ENCODE results near the gene DAAM2.

Gene DAAM2

DNA sequence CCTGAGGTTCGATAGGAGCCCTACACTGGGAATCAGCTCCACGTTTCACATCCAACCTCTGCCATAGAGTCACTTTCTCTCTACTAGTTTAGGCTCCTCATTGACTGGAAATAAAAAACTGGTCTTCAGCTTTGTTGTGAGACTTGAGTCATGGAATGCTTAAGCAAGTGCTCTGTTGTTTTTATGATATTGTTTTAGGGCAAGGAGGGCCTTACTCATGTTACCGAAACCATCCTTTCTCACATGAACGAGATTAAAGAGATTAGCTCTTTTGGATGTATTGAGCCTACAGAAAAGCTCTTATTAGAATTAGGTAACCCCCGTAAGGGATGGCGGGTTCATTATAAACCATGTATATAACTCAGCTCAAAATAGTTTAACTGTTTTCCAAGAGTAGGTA is 149.0 kb downstream of the DAAM2 start:
- Histone ChIP-seq H3K36me3 (ENCODE audit: control insufficient read depth, insufficient read depth, low read length) (no peaks in the 10 kb centered on the region), H3K9me3 (ENCODE audit: control insufficient read depth, insufficient read depth, low read depth, low read length) (no peaks in the 10 kb centered on the region), H3K27me3 (ENCODE audit: control insufficient read depth, insufficient read depth, low read length) (no peaks in the 10 kb centered on the region), H3K4me1 (ENCODE audit: control insufficient read depth, insufficient read depth, low read length) (peaks cover 11% of the 10 kb centered on the region), H3K27ac (ENCODE audit: low read depth, low read length) (no peak overlapping the region), H3K4me3 (ENCODE audit: low read depth, low read length) (no peak overlapping the region), H3K9ac (ENCODE audit: low read length) (no peak overlapping the region)

DNA sequence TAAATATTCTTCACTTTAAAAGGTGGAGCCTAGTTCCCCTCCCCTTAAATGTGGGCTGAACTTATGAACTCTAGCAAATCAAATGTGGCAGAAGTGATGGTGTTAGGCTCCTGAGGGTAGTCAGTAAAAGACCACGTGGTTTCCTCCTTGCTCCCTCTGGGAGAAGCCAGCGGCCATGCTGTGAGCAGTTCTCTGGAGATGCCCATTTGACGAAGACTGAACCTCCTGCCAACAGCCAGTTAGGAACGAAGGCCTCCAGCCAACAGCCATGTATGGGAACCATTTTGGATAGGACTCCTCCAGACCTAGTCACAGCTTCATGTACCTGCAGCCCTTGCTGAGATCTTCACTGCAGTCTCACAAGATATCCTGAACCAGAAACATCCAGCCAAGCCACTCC is 149.6 kb downstream of the DAAM2 start:
- H3K27ac ChIP-seq (ENCODE audit: low read depth, low read length), result no peak overlapping the region
- H3K36me3 ChIP-seq (ENCODE audit: control insufficient read depth, insufficient read depth, low read length), result no peaks in the 10 kb centered on the region
- H3K4me3 ChIP-seq (ENCODE audit: low read depth, low read length), result no peak overlapping the region
- peaks cover 11% of the 10 kb centered on the region for H3K4me1 ChIP-seq (ENCODE audit: control insufficient read depth, insufficient read depth, low read length)
- no peaks in the 10 kb centered on the region for H3K27me3 ChIP-seq (ENCODE audit: control insufficient read depth, insufficient read depth, low read length)
- no peaks in the 10 kb centered on the region for H3K9me3 ChIP-seq (ENCODE audit: control insufficient read depth, insufficient read depth, low read depth, low read length)
- no peak overlapping the region for H3K9ac ChIP-seq (ENCODE audit: low read length)

DNA sequence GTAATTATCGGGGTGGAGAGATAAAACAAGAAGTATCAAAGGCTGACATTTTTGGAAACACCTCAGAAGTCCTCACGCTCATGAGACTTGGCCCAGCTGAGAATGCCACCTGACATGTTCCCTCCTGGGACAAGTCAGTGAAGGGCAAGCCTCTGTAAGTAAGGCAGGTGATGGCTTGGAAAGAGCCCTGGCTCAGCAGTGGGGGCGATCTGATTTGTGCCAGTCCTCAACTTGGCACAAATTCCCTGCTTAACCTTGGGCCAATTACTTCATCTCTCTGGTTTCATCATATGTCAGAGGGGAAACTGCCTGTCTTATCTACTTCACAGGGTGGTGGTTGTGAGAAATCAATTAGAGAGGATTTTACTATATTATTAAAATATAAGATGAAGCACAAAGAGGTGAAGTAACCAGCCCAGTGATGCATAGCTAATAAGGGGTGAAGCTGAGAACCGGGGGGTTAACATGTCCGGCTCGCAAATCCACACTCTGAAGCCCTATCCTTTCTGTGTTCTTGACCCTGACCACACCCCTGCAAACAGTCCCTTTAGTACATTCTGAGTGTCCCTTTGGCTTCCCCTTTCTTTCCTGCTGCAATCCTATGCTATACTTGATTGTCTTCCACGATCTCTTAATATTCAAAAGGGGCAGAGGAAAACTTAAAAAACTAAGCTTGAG is 150.9 kb downstream of the DAAM2 start:
- Histone ChIP-seq H3K4me3 (ENCODE audit: low read depth, low read length) (no peak overlapping the region), H3K9ac (ENCODE audit: low read length) (no peak overlapping the region), H3K36me3 (ENCODE audit: control insufficient read depth, insufficient read depth, low read length) (no peaks in the 10 kb centered on the region), H3K9me3 (ENCODE audit: control insufficient read depth, insufficient read depth, low read depth, low read length) (no peaks in the 10 kb centered on the region), H3K27ac (ENCODE audit: low read depth, low read length) (no peak overlapping the region), H3K27me3 (ENCODE audit: control insufficient read depth, insufficient read depth, low read length) (no peaks in the 10 kb centered on the region), H3K4me1 (ENCODE audit: control insufficient read depth, insufficient read depth, low read length) (peaks cover 23% of the 10 kb centered on the region)

DNA sequence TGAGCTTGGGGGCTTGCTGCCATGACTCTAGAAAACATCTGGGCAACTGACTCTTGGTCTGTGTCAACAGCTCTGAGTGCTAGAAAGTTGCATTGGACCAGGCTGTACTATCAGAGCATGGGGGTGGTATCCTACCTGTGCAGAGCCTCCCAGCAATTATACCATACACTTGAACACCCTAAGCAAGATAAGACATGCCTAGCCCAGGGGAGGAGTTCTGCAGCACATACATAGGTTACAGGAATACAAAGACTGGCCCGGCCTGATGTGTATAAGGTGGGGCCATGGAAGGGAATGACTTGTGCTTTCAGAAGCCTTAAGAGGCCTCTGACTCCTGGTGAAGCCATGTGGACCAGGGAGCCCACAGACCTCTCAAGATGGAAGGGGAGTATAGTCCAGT is 153.4 kb downstream of the DAAM2 start:
- no peaks in the 10 kb centered on the region for H3K9me3 ChIP-seq (ENCODE audit: control insufficient read depth, insufficient read depth, low read depth, low read length)
- H3K27me3 ChIP-seq (ENCODE audit: control insufficient read depth, insufficient read depth, low read length), result no peaks in the 10 kb centered on the region
- no peak overlapping the region for H3K4me3 ChIP-seq (ENCODE audit: low read depth, low read length)
- no peak overlapping the region for H3K9ac ChIP-seq (ENCODE audit: low read length)
- H3K4me1 ChIP-seq (ENCODE audit: control insufficient read depth, insufficient read depth, low read length), result peaks cover 19% of the 10 kb centered on the region
- no peak overlapping the region for H3K27ac ChIP-seq (ENCODE audit: low read depth, low read length)
- H3K36me3 ChIP-seq (ENCODE audit: control insufficient read depth, insufficient read depth, low read length), result no peaks in the 10 kb centered on the region

DNA sequence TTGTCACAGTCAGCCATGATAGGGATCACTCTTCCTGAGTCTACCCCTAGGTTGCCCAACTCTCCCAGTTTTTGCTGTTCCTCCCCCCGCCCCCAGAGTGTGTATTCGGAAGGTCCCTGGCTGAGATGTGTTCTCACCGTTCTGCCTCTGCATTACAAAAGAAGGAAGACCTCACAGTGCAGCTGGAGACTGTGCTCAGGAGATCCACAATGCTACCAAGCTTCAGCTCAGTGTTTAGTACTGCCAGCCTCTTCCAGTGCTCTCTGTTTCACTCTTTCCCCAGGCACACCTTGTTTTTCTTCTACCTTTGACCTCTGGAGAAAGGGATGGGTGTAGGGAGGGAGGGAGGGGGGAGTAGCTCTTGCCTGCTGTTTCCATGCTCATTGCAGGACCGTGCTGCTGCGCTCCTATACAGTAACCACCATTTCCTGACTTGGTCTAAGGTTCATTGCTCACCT is 155.5 kb downstream of the DAAM2 start:
- no peak overlapping the region for H3K9ac ChIP-seq (ENCODE audit: low read length)
- peaks cover 6% of the 10 kb centered on the region; the same call in 1 of the 2 replicates for H3K27me3 ChIP-seq (ENCODE audit: control insufficient read depth, insufficient read depth, low read length)
- H3K4me1 ChIP-seq (ENCODE audit: control insufficient read depth, insufficient read depth, low read length), result peaks cover 19% of the 10 kb centered on the region
- H3K27ac ChIP-seq (ENCODE audit: low read depth, low read length), result no peak overlapping the region
- no peak overlapping the region for H3K4me3 ChIP-seq (ENCODE audit: low read depth, low read length)
- H3K9me3 ChIP-seq (ENCODE audit: control insufficient read depth, insufficient read depth, low read depth, low read length), result no peaks in the 10 kb centered on the region
- no peaks in the 10 kb centered on the region for H3K36me3 ChIP-seq (ENCODE audit: control insufficient read depth, insufficient read depth, low read length)

DNA sequence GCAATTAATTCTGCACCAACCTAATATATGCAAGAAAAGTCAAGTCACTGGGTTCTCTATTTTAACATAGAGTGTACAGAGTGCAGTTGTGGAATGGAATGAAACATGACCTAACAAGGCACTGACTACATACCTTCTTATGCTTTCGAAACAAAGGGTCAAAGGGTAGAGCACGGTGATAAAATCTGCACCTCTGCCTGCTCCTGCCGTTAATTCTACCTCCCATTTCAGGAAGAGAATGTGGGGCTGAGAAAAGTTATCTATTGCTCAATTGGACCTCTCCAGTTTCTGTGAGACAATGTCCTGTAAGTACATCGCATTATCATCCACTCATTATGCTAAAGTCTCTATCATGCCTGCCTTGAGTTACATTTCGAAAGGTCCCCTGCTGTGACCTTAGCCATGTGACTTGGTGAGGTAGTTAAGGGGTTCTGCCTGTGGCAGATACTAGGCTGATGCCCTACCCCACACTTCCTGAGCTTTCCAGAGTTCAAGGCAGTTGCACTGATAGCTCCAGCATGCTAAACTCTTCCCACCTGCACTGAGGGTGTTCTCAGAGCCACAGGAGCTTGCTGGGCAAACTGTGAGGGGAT is 156.1 kb downstream of the DAAM2 start:
- Histone ChIP-seq H3K36me3 (ENCODE audit: control insufficient read depth, insufficient read depth, low read length) (no peaks in the 10 kb centered on the region), H3K27me3 (ENCODE audit: control insufficient read depth, insufficient read depth, low read length) (peaks cover 6% of the 10 kb centered on the region; the same call in 1 of the 2 replicates), H3K4me1 (ENCODE audit: control insufficient read depth, insufficient read depth, low read length) (peaks cover 19% of the 10 kb centered on the region), H3K9me3 (ENCODE audit: control insufficient read depth, insufficient read depth, low read depth, low read length) (no peaks in the 10 kb centered on the region), H3K9ac (ENCODE audit: low read length) (no peak overlapping the region), H3K4me3 (ENCODE audit: low read depth, low read length) (no peak overlapping the region), H3K27ac (ENCODE audit: low read depth, low read length) (no peak overlapping the region)

DNA sequence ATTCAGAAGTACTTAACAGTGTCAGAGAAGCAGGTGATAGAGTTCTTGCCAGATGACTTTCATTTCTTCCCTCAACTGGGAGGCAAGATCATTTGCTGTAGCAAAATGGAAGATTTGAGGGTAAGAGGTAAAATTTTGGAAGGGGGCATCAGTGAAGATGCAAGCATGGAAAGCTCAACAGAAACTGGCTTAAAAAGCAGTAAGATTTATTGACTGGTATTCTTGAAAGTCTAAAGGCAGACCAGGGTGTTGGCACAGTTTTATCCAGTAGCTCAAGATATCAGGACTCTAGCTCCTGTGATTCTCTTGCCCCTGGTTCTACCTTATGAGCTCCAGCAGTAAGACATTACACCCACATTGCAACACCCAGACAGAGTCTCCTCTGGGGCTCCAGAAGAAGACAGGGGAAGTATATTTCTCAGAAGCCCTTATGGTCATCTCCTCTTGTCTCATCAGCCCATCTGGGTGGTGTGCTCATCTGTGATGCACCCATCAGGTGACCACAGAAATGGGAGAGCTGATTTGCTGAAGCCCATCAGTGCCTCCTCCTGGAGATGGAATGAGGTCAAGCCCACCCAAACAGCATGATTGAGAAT is 158.0 kb downstream of the DAAM2 start:
- no peaks in the 10 kb centered on the region for H3K36me3 ChIP-seq (ENCODE audit: control insufficient read depth, insufficient read depth, low read length)

DNA sequence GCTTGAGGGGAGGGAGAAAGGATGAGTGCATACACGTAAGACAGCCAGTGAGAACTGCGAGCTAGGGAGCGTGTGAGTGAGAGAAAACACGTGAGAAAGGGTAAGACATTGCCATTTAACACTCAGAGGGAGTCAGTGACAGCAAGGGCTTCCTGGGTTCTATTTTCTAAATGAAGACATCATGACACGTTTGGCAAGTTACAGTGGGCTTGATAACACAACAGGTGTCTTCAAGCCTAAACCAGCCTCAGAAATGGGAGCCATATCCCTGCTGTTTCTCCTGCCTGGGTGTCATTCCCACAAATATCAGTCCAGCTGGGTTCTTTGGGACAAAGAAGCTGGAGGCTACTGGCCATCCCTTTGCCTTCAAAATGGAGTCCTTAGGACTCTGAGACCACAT is 159.0 kb downstream of the DAAM2 start:
- Histone ChIP-seq H3K27ac (ENCODE audit: low read depth, low read length) (no peak overlapping the region), H3K4me1 (ENCODE audit: control insufficient read depth, insufficient read depth, low read length) (peaks cover 19% of the 10 kb centered on the region), H3K4me3 (ENCODE audit: low read depth, low read length) (no peak overlapping the region), H3K9ac (ENCODE audit: low read length) (no peak overlapping the region), H3K9me3 (ENCODE audit: control insufficient read depth, insufficient read depth, low read depth, low read length) (no peaks in the 10 kb centered on the region), H3K36me3 (ENCODE audit: control insufficient read depth, insufficient read depth, low read length) (no peaks in the 10 kb centered on the region), H3K27me3 (ENCODE audit: control insufficient read depth, insufficient read depth, low read length) (peaks cover 6% of the 10 kb centered on the region; the same call in 1 of the 2 replicates)

More for the DNA sequence above, 158.0 kb downstream of the DAAM2 start:
- Histone ChIP-seq H3K27ac (ENCODE audit: low read depth, low read length) (no peak overlapping the region), H3K4me3 (ENCODE audit: low read depth, low read length) (no peak overlapping the region), H3K9me3 (ENCODE audit: control insufficient read depth, insufficient read depth, low read depth, low read length) (no peaks in the 10 kb centered on the region), H3K4me1 (ENCODE audit: control insufficient read depth, insufficient read depth, low read length) (peaks cover 19% of the 10 kb centered on the region), H3K27me3 (ENCODE audit: control insufficient read depth, insufficient read depth, low read length) (peaks cover 6% of the 10 kb centered on the region; the same call in 1 of the 2 replicates), H3K9ac (ENCODE audit: low read length) (no peak overlapping the region)

DNA sequence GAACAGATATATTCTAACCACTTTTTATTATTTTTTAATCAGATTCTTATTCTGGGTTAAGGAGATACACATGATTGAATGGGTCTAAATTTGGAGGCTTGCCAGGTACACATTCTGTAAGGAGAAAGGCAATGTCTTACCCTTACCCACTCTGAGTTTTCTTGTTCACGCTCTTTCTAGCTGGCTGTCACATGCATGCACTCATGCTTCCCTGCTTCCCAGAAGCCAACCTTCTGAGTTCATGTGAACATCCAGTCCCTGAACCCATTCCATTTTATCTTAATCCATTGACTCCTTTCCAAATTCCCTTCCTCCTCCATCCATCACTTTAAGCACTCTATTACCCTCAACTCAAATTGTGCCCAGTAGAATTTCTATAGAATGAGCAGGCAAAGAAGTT is 159.5 kb downstream of the DAAM2 start:
- Histone ChIP-seq H3K4me3 (ENCODE audit: low read depth, low read length) (no peak overlapping the region), H3K9me3 (ENCODE audit: control insufficient read depth, insufficient read depth, low read depth, low read length) (no peaks in the 10 kb centered on the region), H3K36me3 (ENCODE audit: control insufficient read depth, insufficient read depth, low read length) (no peaks in the 10 kb centered on the region), H3K27ac (ENCODE audit: low read depth, low read length) (no peak overlapping the region), H3K9ac (ENCODE audit: low read length) (no peak overlapping the region), H3K4me1 (ENCODE audit: control insufficient read depth, insufficient read depth, low read length) (peaks cover 19% of the 10 kb centered on the region), H3K27me3 (ENCODE audit: control insufficient read depth, insufficient read depth, low read length) (peaks cover 6% of the 10 kb centered on the region; the same call in 1 of the 2 replicates)

DNA sequence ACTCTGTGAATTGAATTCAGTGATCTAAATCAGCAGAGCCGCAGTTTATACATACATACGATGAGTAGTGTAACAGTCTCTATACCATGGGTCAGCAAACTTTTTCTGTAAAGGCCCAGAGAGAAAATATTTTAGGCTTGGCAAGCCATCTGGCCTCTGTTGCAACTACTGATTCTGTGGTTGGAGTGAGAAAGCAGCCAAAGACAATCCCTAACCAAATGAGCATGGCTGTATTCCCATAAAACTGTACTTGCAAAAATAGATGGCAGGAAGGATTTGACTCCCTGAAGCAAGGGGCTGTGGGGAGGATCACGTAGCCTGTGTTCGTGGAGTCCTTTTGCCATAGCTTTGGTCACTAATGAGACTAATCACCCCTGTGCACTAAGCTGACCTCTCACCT is 160.0 kb downstream of the DAAM2 start:
- no peaks in the 10 kb centered on the region for H3K36me3 ChIP-seq (ENCODE audit: control insufficient read depth, insufficient read depth, low read length)
- no peaks in the 10 kb centered on the region for H3K9me3 ChIP-seq (ENCODE audit: control insufficient read depth, insufficient read depth, low read depth, low read length)
- peaks cover 16% of the 10 kb centered on the region for H3K4me1 ChIP-seq (ENCODE audit: control insufficient read depth, insufficient read depth, low read length)
- H3K9ac ChIP-seq (ENCODE audit: low read length), result no peak overlapping the region
- H3K27ac ChIP-seq (ENCODE audit: low read depth, low read length), result no peak overlapping the region
- H3K4me3 ChIP-seq (ENCODE audit: low read depth, low read length), result no peak overlapping the region
- H3K27me3 ChIP-seq (ENCODE audit: control insufficient read depth, insufficient read depth, low read length), result peaks cover 6% of the 10 kb centered on the region; the same call in 1 of the 2 replicates

DNA sequence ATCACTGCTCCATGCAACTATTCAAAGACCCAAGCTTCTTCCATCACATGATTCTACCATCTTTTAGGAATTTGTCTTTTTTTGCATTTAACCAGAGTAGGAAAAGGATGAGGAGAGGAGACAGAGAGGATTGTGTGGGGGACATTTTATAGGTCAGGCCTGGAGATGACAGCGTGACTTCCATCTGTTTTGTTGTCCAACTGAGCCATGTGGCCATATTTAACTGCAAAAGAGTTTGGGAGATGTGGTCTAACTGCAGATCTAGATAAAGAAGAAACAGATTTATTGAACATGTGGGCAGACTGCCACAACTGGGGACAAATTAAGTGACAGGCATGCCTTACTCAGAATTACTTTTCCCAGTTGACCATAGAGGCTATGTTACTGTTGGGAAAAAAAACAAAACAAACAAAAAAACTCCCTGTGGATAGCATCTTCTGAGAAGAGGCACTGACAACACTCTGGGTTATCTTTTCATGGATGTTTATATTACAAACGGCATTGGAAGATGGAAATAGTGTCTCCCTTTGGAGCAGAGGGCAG is 161.0 kb downstream of the DAAM2 start:
- H3K9ac ChIP-seq (ENCODE audit: low read length), result no peak overlapping the region
- peaks cover 7% of the 10 kb centered on the region for H3K4me1 ChIP-seq (ENCODE audit: control insufficient read depth, insufficient read depth, low read length)
- no peak overlapping the region for H3K27ac ChIP-seq (ENCODE audit: low read depth, low read length)
- peaks cover 6% of the 10 kb centered on the region; the same call in 1 of the 2 replicates for H3K27me3 ChIP-seq (ENCODE audit: control insufficient read depth, insufficient read depth, low read length)
- no peaks in the 10 kb centered on the region for H3K9me3 ChIP-seq (ENCODE audit: control insufficient read depth, insufficient read depth, low read depth, low read length)
- no peak overlapping the region for H3K4me3 ChIP-seq (ENCODE audit: low read depth, low read length)
- H3K36me3 ChIP-seq (ENCODE audit: control insufficient read depth, insufficient read depth, low read length), result no peaks in the 10 kb centered on the region
